ENCODE measurements around the gene RFTN1. TPM values are rescaled to one million over a fixed set of nuclear protein-coding genes. Genes with fewer than 3 reads are reported as not detected.

Gene RFTN1
- total and polyA plus RNA-seq, 2 of the 8 experiments (the other 6 are each of a cell fraction or from before 2014, with no cell fraction given): 4.6 to 6.7 TPM

DNA sequence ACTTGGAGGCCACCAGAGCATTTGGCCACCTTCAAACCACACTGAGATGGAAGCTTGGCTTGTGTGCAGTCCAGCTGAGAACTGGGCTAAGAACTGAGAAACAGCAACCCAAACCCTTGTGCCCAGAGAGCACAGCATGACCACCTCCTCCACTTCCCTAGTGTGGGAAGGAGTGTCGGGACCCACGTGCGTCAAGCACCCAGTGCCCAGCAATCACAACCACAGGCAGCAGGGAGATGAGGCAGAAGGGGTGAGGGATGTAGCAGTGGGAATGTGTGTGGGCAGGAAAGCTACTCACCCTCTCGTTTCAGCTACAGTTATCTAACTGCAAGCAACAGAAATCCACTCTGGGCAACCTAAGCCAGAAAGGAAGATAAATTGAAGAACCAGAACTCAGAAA, 25.0 kb upstream of the RFTN1 start:
- ChIA-PET POLR2A (ENCODE audit: partially characterized antibody) (no interaction called here), CTCF (ENCODE audit: partially characterized antibody) (interaction anchor here (1.3 to 4.4 kb wide), 4 partner anchors 12 to 248 kb away, joined by 4 to 17 read pairs (median 8); no protein-coding TSS in a partner anchor)
- Histone ChIP-seq H2AK5ac (ENCODE audit: low read depth, low read length) (0 out of 2 replicates have a peak overlapping the region, but pooled peaks have one; percentile 30), H3K79me2 (ENCODE audit: control insufficient read depth in 1 of 2, insufficient read depth in 2 of 2, low read length in 2 of 2) (no peaks in the 10 kb centered on the region), H3K4me1 (replicated peaks in 1 of 4; ENCODE audit: control insufficient read depth in 3 of 4, insufficient read depth in 4 of 4, low read length in 3 of 4) (peaks cover 0 to 14% (median 4%) of the 10 kb centered on the region in 4 experiments; a peak in 4 of 7 replicates), H3K18ac (ENCODE audit: extremely low read depth, low read length) (no peak overlapping the region), H3K27ac (ENCODE audit: low read depth, low read length) (no peak overlapping the region), H2BK12ac (ENCODE audit: low read depth, low read length) (peak overlapping the region; percentile 21; the same call in 1 of the 2 replicates), H2BK120ac (replicated peaks; ENCODE audit: low read depth, low read length) (no peak overlapping the region), H4K5ac (ENCODE audit: insufficient read length, low read depth, low read length) (no peak overlapping the region), H3K56ac (replicated peaks; ENCODE audit: insufficient read length, low read depth, low read length) (no peak overlapping the region), H3K4me3 (ENCODE audit: extremely low read depth in 1 of 4, insufficient read depth in 2 of 4, low read depth in 3 of 4, low read length in 4 of 4) (no peak overlapping the region), H2AFZ (ENCODE audit: low read length) (peak overlapping the region; percentile 96), H3K36me3 (ENCODE audit: control insufficient read depth in 2 of 4, insufficient read depth in 4 of 4, low read length in 3 of 4) (no peaks in the 10 kb centered on the region; a peak in 1 of 8 replicates), H4K91ac (replicated peaks; ENCODE audit: insufficient read length, low read length) (no peak overlapping the region), H2BK5ac (ENCODE audit: low read depth, low read length) (no peak overlapping the region), H3K27me3 (replicated peaks in 1 of 4; ENCODE audit: control insufficient read depth in 3 of 4, extremely low read depth in 1 of 4, insufficient read depth in 3 of 4, low read length in 3 of 4) (no peaks in the 10 kb centered on the region), H4K8ac (ENCODE audit: extremely low read depth, insufficient read depth, low read length) (peak overlapping the region; percentile 22; the same call in 1 of the 2 replicates), H3K14ac (ENCODE audit: insufficient read length) (no peak overlapping the region), H3K23ac (ENCODE audit: insufficient read length) (no peak overlapping the region), H4K20me1 (replicated peaks in 1 of 2; ENCODE audit: control insufficient read depth in 1 of 2, insufficient read depth in 2 of 2, low read length in 2 of 2) (no peaks in the 10 kb centered on the region), H2BK20ac (ENCODE audit: low read length) (no peak overlapping the region), H3K23me2 (ENCODE audit: low read depth, low read length) (no peaks in the 10 kb centered on the region), H3K9ac (replicated peaks in 1 of 4; ENCODE audit: extremely low read depth in 1 of 4, low read depth in 3 of 4, low read length in 3 of 4) (no peak overlapping the region), H3K4me2 (ENCODE audit: insufficient read depth in 1 of 2, low read depth in 2 of 2, low read length in 2 of 2) (no peak overlapping the region), H3K9me3 (ENCODE audit: insufficient read depth in 2 of 2, low read depth in 1 of 2, low read length in 1 of 2) (no peaks in the 10 kb centered on the region), H2BK15ac (ENCODE audit: low read length) (peak overlapping the region; percentile 13; the same call in 1 of the 2 replicates), H3K79me1 (ENCODE audit: low read depth, low read length) (no peaks in the 10 kb centered on the region), H3K4ac (replicated peaks; ENCODE audit: insufficient read length, low read depth, low read length) (no peak overlapping the region)
- DNase-seq (ENCODE audit: low read depth in 1 of 2, low spot score in 2 of 2) (no peak), FAIRE-seq (no peak)
- 90% methylated on average over 4 of the region's 4 CpGs; no CpG with 5 or more reads in 1 of the 2 experiments for WGBS, 2 experiments (ENCODE audit: extremely low coverage in 1 of 2, insufficient coverage in 1 of 2, insufficient read length in 1 of 2, insufficient replicate concordance in 2 of 2, low coverage in 1 of 2, low lambda C conversion rate in 2 of 2, missing lambda C conversion rate in 1 of 2)
- TF ChIP-seq RBBP5 (IDR thresholded peaks at IDR 0.05; ENCODE audit: borderline replicate concordance, low read depth, low read length): no peak
- TF ChIP-seq CREB1 (IDR thresholded peaks at IDR 0.05): no peak
- no peak for TF ChIP-seq MAFK (IDR thresholded peaks at IDR 0.05; ENCODE audit: low read depth, low read length)
- TF ChIP-seq, protein P1, sequence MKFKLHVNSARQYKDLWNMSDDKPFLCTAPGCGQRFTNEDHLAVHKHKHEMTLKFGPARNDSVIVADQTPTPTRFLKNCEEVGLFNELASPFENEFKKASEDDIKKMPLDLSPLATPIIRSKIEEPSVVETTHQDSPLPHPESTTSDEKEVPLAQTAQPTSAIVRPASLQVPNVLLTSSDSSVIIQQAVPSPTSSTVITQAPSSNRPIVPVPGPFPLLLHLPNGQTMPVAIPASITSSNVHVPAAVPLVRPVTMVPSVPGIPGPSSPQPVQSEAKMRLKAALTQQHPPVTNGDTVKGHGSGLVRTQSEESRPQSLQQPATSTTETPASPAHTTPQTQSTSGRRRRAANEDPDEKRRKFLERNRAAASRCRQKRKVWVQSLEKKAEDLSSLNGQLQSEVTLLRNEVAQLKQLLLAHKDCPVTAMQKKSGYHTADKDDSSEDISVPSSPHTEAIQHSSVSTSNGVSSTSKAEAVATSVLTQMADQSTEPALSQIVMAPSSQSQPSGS (IDR thresholded peaks at IDR 0.05; ENCODE audit: low read length): no peak
- TF ChIP-seq CBX5 (IDR thresholded peaks at IDR 0.05; ENCODE audit: low read depth, low read length): no peak
- no peak for TF ChIP-seq SAP30 (IDR thresholded peaks at IDR 0.05; ENCODE audit: insufficient read depth, insufficient replicate concordance, low read length)
- no peak for TF ChIP-seq SP2 (IDR thresholded peaks at IDR 0.05; ENCODE audit: low read length)
- TF ChIP-seq GABPA (IDR thresholded peaks at IDR 0.05; ENCODE audit: borderline replicate concordance, insufficient read depth, low read length): no peak
- no peak for TF ChIP-seq POLR2AphosphoS5 (IDR thresholded peaks at IDR 0.05; ENCODE audit: low read depth, low read length)
- TF ChIP-seq KDM4A (IDR thresholded peaks at IDR 0.05; ENCODE audit: low read depth, low read length, severe bottlenecking): no peak
- no peak for TF ChIP-seq RAD21 (IDR thresholded peaks at IDR 0.05 in 1 of 2, conservative IDR thresholded peaks at IDR 0.05 in 1 of 2; ENCODE audit: low read depth in 2 of 2, low read length in 2 of 2)
- no peak for TF ChIP-seq CHD2 (IDR thresholded peaks at IDR 0.05; ENCODE audit: low read length)

Data from H1 (cell line).